H9 (cell line): ENCODE measurements around the gene PPP1R12B. TPM values are rescaled to one million over a fixed set of nuclear protein-coding genes. Genes with fewer than 3 reads are reported as not detected.

Experiments used
- DNase-seq: peaks from one replicate; pipeline ENCODE4 v3.0.0-alpha.2; 2017
- H2AFZ ChIP-seq: one replicate; pipeline ENCODE4 v1.6.1; 2013; ENCODE audit warnings: mild to moderate bottlenecking, low read length, control low read depth, moderate library complexity
- H2AK5ac ChIP-seq: 2 replicates; pipeline ENCODE4 v1.6.1; 2013; ENCODE audit warnings: low read length, control low read depth, mixed read lengths; ENCODE audit not compliant: insufficient read length
- H2BK120ac ChIP-seq: one replicate; pipeline ENCODE4 v1.6.1; 2013; ENCODE audit warnings: low read depth, mild to moderate bottlenecking, low read length, control low read depth, inconsistent platforms; ENCODE audit not compliant: poor library complexity, severe bottlenecking
- H2BK12ac ChIP-seq: 2 replicates; pipeline ENCODE4 v1.6.1; 2013; ENCODE audit warnings: low read length, control low read depth, mixed read lengths, low read depth; ENCODE audit not compliant: insufficient read length
- H2BK15ac ChIP-seq: 2 replicates; pipeline ENCODE4 v1.6.1; 2013; ENCODE audit warnings: low read depth, low read length, control low read depth
- H2BK20ac ChIP-seq: one replicate; pipeline ENCODE4 v1.6.1; 2013; ENCODE audit warnings: low read depth, mild to moderate bottlenecking, low read length, control low read depth, inconsistent platforms; ENCODE audit not compliant: poor library complexity, severe bottlenecking
- H2BK5ac ChIP-seq: 2 replicates; pipeline ENCODE4 v1.6.1; 2013; ENCODE audit warnings: low read length, control low read depth, mixed read lengths; ENCODE audit not compliant: insufficient read length
- H3K14ac ChIP-seq: 2 replicates; pipeline ENCODE4 v1.6.1; 2013; ENCODE audit warnings: low read length, control low read depth; ENCODE audit not compliant: insufficient read depth
- H3K18ac ChIP-seq: 2 replicates; pipeline ENCODE4 v1.6.1; 2013; ENCODE audit warnings: low read depth, mild to moderate bottlenecking, mixed read lengths, low read length, control low read depth; ENCODE audit not compliant: insufficient read length
- H3K23ac ChIP-seq: 2 replicates; pipeline ENCODE4 v1.6.1; 2013; ENCODE audit warnings: low read length, control low read depth, mixed read lengths, low read depth; ENCODE audit not compliant: insufficient read length
- H3K23me2 ChIP-seq: 2 replicates; pipeline ENCODE4 v1.6.1; 2013; ENCODE audit warnings: low read depth, mild to moderate bottlenecking, mixed read lengths, low read length, control low read depth; ENCODE audit not compliant: insufficient read length, poor library complexity, severe bottlenecking
- H3K27ac ChIP-seq: 2 replicates; pipeline ENCODE4 v1.5.1; 2013; ENCODE audit warnings: low read length, control low read depth, mixed read lengths, low read depth; ENCODE audit not compliant: insufficient read length
- H3K27me3 ChIP-seq: 2 replicates; pipeline ENCODE4 v1.6.1; 2013; ENCODE audit warnings: low read length, control low read depth, inconsistent platforms; ENCODE audit not compliant: insufficient read depth
- H3K4ac ChIP-seq: 2 replicates; pipeline ENCODE4 v1.6.1; 2013; ENCODE audit warnings: low read depth, mild to moderate bottlenecking, control low read depth, inconsistent platforms, low read length, moderate library complexity
- H3K4me1 ChIP-seq: 2 replicates; pipeline ENCODE4 v1.6.1; 2013; ENCODE audit warnings: low read length, control low read depth, inconsistent platforms; ENCODE audit not compliant: insufficient read depth
- H3K4me2 ChIP-seq: 2 replicates; pipeline ENCODE4 v1.6.1; 2013; ENCODE audit warnings: low read length, control low read depth, mixed read lengths; ENCODE audit not compliant: insufficient read length, insufficient read depth
- H3K56ac ChIP-seq: 2 replicates; pipeline ENCODE4 v1.6.1; 2013; ENCODE audit warnings: low read depth, mild to moderate bottlenecking, mixed read lengths, low read length, control low read depth; ENCODE audit not compliant: insufficient read length
- H3K79me1 ChIP-seq: 2 replicates; pipeline ENCODE4 v1.6.1; 2013; ENCODE audit warnings: low read depth, mild to moderate bottlenecking, moderate library complexity, low read length, control low read depth, inconsistent platforms; ENCODE audit not compliant: insufficient read depth, poor library complexity, severe bottlenecking
- H3K79me2 ChIP-seq: 2 replicates; pipeline ENCODE4 v1.6.1; 2013; ENCODE audit warnings: low read length, control low read depth, inconsistent platforms; ENCODE audit not compliant: insufficient read depth
- H3K9ac ChIP-seq: 2 replicates; pipeline ENCODE4 v1.6.1; 2013; ENCODE audit warnings: low read length, control low read depth, mixed read lengths; ENCODE audit not compliant: insufficient read length; ENCODE audit errors: extremely low read depth
- H3K9me3 ChIP-seq: one replicate; pipeline ENCODE4 v1.6.1; 2013; ENCODE audit warnings: low read depth, low read length, inconsistent platforms; ENCODE audit not compliant: control insufficient read depth
- H3T11ph ChIP-seq: one replicate; pipeline ENCODE4 v1.6.1; 2013; ENCODE audit warnings: mild to moderate bottlenecking, low read length, control low read depth, inconsistent platforms
- H4K20me1 ChIP-seq: one replicate; pipeline ENCODE4 v1.6.1; 2013; ENCODE audit not compliant: control insufficient read depth, insufficient read length, insufficient read depth
- H4K5ac ChIP-seq: 2 replicates; pipeline ENCODE4 v1.6.1; 2013; ENCODE audit warnings: low read depth, mild to moderate bottlenecking, mixed read lengths, low read length, control low read depth; ENCODE audit not compliant: insufficient read length
- H4K8ac ChIP-seq: replicated peaks from 2 replicates; pipeline ENCODE4 v1.6.1; 2013; ENCODE audit warnings: low read length, control low read depth, mixed read lengths, low read depth; ENCODE audit not compliant: insufficient read length
- H4K91ac ChIP-seq: 2 replicates; pipeline ENCODE4 v1.6.1; 2013; ENCODE audit warnings: low read depth, mild to moderate bottlenecking, moderate library complexity, mixed read lengths, low read length, control low read depth; ENCODE audit not compliant: insufficient read length
- H3K27ac Mint-ChIP-seq, 3 experiments: 2 replicates in 2 of 3; 3 replicates in 1 of 3; pipeline ENCODE4 v1.8.0; 2020 to 2021; ENCODE audit warnings: mixed read lengths in 3 of 3, mild to moderate bottlenecking in 1 of 3, moderate library complexity in 1 of 3
- H3K27me3 Mint-ChIP-seq: 2 replicates; pipeline ENCODE4 v1.8.0; 2021; ENCODE audit warnings: low read depth, mild to moderate bottlenecking, moderate library complexity, mixed read lengths
- H3K36me3 Mint-ChIP-seq, 3 experiments: 2 replicates in 2 of 3; 3 replicates in 1 of 3; pipeline ENCODE4 v1.8.0; 2020 to 2021; ENCODE audit warnings: low read depth in 3 of 3, mixed read lengths in 3 of 3; ENCODE audit not compliant: insufficient read depth in 1 of 3
- H3K4me1 Mint-ChIP-seq, 2 experiments: 2 replicates each; pipeline ENCODE4 v1.8.0; 2020; ENCODE audit warnings: mixed read lengths in 2 of 2
- H3K4me3 Mint-ChIP-seq, 2 experiments: 2 replicates in 1 of 2; 3 replicates in 1 of 2; pipeline ENCODE4 v1.8.0; 2020 to 2021; ENCODE audit warnings: mild to moderate bottlenecking in 2 of 2, mixed read lengths in 2 of 2, moderate library complexity in 1 of 2
- H3K9me3 Mint-ChIP-seq, 2 experiments: 2 replicates in 1 of 2; 3 replicates in 1 of 2; pipeline ENCODE4 v1.8.0; 2020; ENCODE audit warnings: mild to moderate bottlenecking in 2 of 2, mixed read lengths in 2 of 2, moderate library complexity in 1 of 2
- WGBS: extraction: QIAGEN DNeasy Blood & Tissue Kit; methylation state at CpG from one replicate; pipeline ENCODE4 v1.1.7; 2013; ENCODE audit warnings: missing lambda C conversion rate, low lambda C conversion rate, mixed read lengths; ENCODE audit not compliant: insufficient read length; ENCODE audit errors: extremely low coverage; 5-methylcytosine and 5-hydroxymethylcytosine counted together
- total RNA-seq: library from RNA; stranded (reverse); gene quantifications from 2 replicates; pipeline ENCODE4 v1.2.1, GENCODE V29; 2021
- TF ChIP-seq, protein P1 (sequence below): fragments of 200-600 bp; sonication (generic); conservative IDR thresholded peaks from 3 replicates; pipeline ENCODE4 v1.8.0; 2021; ENCODE audit warnings: antibody characterized with exemption, mild to moderate bottlenecking

Gene PPP1R12B
- total RNA-seq, 1 experiment from 2014 or later = 12.9 TPM

DNA sequence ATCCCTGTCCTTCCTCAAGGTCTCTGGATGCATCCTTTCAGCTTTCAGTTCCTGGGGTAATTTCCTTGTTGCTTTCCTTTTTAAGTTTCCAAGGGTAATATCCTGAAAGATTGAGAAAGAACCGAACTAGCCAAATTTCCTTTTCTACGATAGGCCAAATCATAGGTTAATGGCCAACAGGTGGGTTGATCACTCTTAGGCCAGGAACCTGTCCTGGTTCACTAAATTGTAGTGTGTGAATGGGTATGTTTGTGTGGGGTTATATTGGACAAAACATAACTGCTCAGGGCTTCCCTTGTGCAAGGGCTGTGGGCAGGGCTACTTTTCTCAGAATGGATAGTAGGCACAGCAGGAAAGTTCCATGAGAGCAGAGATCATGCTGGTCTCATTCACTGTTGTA is 23.9 kb upstream of the PPP1R12B start:
- Histone ChIP-seq H2BK12ac (no peak overlapping the region), H3T11ph (no peak overlapping the region), H3K56ac (no peak overlapping the region), H3K23ac (no peak overlapping the region), H3K79me1 (no peaks in the 10 kb centered on the region), H2BK15ac (no peak overlapping the region), H4K20me1 (no peaks in the 10 kb centered on the region), H3K27me3 (no peaks in the 10 kb centered on the region), H2BK120ac (no peak overlapping the region), H2BK5ac (no peak overlapping the region), H3K27ac (no peak overlapping the region), H2AFZ (no peak overlapping the region), H3K9ac (no peak overlapping the region), H4K91ac (no peak overlapping the region), H4K5ac (no peak overlapping the region), H3K4me1 (no peaks in the 10 kb centered on the region), H3K79me2 (no peaks in the 10 kb centered on the region), H2BK20ac (no peak overlapping the region), H4K8ac (no peak overlapping the region), H3K4me2 (no peak overlapping the region), H3K18ac (no peak overlapping the region), H3K4ac (no peak overlapping the region), H3K23me2 (no peaks in the 10 kb centered on the region), H3K14ac (no peak overlapping the region), H2AK5ac (no peak overlapping the region), H3K9me3 (no peaks in the 10 kb centered on the region)
- H3K27me3 Mint-ChIP-seq = peaks cover 2% of the 10 kb centered on the region; the same call in 1 of the 2 replicates
- no peak for DNase-seq
- no CpG with 5 or more reads among the region's 2 CpGs for WGBS
- H3K4me1 Mint-ChIP-seq = peaks cover 6 to 11% of the 10 kb centered on the region in 2 experiments; a peak in 3 of 4 replicates
- no peak overlapping the region for H3K27ac Mint-ChIP-seq
- 0 out of 7 replicates have a peak, but pooled peaks cover 0 to under 1% (median 0%) of the 10 kb centered on the region in 3 experiments for H3K36me3 Mint-ChIP-seq
- H3K9me3 Mint-ChIP-seq = no peaks in the 10 kb centered on the region
- H3K4me3 Mint-ChIP-seq = no peak overlapping the region
- TF ChIP-seq, protein P1, sequence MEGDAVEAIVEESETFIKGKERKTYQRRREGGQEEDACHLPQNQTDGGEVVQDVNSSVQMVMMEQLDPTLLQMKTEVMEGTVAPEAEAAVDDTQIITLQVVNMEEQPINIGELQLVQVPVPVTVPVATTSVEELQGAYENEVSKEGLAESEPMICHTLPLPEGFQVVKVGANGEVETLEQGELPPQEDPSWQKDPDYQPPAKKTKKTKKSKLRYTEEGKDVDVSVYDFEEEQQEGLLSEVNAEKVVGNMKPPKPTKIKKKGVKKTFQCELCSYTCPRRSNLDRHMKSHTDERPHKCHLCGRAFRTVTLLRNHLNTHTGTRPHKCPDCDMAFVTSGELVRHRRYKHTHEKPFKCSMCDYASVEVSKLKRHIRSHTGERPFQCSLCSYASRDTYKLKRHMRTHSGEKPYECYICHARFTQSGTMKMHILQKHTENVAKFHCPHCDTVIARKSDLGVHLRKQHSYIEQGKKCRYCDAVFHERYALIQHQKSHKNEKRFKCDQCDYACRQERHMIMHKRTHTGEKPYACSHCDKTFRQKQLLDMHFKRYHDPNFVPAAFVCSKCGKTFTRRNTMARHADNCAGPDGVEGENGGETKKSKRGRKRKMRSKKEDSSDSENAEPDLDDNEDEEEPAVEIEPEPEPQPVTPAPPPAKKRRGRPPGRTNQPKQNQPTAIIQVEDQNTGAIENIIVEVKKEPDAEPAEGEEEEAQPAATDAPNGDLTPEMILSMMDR = no peak
